GM21576 (cell line): Measurements from ENCODE around the gene NALCN.

Experiments used
- ATAC-seq: cut with Tn5 transposase; IDR thresholded peaks from one replicate; pipeline ENCODE4 v1.9.1; 2021; ENCODE audit warnings: mild to moderate bottlenecking, moderate library complexity; ENCODE audit not compliant: unreplicated experiment

Gene NALCN

DNA sequence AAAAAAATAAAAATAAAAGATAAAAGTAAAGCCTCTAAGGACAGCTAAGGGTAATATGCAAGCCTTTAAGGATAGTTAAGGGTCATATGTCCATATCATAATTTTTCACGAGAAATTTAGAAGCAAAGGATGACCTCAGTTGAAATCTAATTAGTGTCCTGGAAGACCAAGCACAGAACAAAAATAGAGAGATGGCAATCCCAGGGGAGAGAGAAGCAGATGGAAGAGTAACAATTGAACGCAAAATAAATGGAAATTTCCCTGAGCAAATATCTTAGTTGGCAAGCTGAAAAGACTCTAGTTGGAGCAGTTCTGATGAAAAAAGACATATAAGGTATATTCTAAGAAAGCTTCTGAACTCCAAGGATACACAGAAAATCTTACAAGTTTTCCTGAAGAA lies 275.4 kb downstream of the NALCN start:
- no peak for ATAC-seq

DNA sequence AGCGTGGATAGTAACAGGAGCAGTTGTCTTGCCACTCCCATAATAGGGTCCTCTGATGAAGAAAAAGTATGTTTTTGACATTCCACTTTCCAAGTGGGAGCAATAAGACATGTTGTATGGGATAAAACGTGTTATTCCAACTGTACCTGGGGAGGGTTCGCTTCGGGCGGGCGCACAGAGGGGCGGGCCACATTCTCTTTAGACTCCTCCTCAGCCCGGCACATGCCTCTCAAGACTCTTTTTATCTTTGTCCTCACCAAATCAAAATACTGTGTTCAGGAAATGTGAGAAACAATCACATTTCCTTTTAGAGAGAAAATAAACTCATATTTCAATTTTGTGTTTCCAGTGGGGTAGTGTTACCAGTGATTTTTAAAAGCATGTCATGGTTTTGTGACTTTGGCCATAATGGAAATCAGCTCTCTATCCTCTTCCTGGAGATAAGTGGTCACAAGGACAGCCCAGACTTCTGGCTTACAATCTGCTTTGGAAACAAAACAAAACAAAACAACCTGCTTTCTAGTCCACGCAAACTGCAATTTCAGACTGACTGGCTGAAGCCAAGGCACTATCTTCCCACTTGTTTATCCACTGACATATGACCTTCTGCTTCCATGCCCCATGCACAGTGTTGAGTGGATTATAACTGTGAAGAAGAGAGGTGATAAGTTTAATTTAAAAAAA lies 276.1 kb downstream of the NALCN start:
- ATAC-seq: no peak

DNA sequence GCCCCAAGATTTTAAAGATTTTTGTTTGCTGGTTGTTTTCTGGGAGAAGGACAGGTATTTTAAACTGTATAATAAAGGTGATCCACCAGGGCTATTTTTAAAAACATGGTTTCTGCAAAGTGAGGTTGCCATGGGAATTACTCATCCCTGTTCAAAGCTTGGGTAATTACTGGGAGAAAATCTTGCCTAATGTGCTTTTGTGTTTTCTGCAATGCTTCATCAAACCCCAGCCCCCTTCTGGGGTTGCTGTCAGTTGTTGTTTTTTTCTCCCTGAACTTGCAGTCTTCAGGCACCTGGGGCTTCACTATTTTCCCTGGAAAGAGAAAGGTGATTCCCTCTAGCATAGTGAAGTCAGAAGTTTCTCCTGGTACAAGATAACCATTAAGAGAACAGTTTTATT lies 277.2 kb downstream of the NALCN start:
- ATAC-seq: no peak

DNA sequence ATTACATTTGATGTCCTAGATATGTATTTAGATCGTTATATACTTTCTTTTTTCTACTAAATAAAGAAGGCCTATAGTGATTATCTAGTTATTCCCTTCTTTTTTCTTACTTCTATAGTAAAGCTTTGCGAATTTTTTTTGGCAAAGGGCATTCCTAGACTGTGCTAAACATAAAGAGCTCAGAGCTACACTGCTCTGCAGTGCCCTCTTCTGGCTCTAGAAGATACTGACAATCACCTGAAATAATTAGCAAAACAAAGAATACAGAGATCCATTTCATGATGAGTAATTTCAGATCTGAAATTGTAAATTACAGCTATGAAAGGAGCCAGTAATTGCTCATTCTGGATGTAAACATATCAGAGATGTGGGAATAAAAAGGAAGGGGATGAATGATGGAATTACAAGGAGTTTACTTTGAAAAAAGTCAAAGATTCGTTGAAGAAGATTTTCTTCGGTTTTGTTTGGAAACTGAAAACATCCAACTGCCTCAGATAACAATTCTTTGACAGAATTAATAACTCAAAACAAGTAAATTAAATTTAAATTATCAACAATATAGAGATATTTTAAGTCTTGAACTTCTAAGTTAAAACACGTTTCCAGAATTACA lies 288.5 kb downstream of the NALCN start:
- peak; percentile 91 for ATAC-seq

DNA sequence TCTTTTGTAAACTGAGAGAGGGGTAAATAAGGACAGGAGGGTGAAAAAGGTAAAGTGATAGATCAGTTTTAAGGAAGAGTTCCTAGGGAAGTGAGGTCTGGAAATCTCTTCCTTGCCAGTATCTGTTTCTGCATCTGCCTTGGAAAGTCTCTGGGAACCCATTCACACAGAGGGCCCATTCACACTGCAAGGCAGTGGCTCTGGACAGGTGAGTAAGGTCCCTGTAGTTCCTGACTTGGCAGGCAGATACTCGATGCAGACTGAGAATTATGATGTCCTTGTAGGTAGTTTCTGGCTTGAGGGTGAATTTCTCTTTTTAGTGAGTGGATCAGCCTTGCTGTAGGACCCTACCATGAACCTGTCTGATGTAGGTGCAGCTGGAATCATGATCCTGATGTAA lies 293.3 kb downstream of the NALCN start:
- no peak for ATAC-seq

DNA sequence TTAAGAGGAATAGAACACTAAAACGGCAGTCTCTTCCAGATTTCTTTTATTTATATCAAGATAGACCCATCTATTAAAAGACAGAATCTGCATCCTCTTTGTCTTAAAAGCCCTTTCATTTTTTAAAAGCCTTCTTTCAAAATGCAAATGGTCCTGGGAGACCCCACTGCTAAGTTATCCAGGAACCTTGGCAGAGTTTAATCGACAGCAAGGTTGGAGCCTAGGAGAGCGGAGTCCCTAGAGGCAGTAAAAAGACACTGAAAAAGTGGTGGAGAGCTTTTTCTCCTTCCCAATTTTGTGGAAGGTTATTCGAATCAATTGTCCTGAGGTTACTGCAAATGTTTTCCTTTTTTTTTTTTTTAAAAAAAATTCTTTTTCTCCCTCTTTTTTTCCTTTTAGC lies 294.7 kb downstream of the NALCN start:
- ATAC-seq: no peak

DNA sequence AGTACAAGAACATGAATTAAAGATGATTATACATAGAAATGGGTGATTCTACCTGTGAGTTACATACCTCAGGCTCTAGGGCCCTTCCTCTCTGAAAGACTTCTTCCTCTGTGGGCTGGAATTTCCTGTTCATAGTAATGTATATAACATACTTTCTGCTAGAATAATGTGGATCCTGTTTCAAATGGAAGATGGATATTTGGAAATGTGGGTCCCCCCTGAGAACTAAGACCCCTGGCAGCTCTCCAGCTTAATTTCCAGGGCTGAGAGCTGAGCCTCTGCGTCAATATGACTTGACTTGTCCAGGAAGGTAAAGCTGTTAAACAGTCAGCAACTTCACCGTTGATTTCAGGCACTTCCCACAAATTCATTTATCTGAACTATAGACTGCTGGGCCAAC lies 296.3 kb downstream of the NALCN start:
- no peak for ATAC-seq

DNA sequence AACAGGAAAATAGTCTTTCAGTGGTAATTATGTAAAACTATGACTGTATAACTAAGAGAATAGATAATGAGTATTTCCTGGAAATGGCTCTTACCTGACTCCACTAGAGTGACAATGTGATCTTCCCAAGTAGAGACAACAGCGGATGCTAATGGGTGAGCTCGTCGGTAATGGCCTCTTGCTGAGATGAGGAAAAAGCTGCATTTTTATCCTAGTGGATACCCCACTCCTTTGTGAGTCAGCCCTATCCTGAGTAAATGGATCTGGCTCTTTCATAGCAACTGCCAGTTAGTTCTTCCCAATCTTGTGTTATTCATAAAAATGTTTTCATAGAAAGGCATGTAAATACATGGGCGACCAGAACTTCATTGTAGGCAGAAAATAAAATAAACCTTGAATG lies 299.5 kb downstream of the NALCN start:
- no peak for ATAC-seq

DNA sequence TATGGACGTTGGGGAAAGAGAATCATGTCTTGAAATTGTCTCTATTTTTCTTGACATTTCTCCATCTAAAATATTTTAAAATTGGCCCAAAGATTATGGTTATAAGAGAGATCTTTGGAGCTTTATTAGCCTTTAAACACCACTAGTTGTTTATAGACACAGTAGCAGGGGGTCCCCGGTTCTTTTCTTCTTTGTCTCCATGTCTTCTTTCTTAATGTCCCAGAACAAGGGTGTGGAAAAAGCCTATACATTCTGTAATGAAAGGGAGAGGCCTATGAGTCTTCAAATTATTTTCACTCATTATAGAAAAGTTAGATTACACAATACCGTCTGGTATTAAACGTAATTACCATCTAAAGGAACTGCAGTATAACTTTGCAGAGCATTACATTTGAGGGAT lies 300.0 kb downstream of the NALCN start:
- ATAC-seq: no peak

DNA sequence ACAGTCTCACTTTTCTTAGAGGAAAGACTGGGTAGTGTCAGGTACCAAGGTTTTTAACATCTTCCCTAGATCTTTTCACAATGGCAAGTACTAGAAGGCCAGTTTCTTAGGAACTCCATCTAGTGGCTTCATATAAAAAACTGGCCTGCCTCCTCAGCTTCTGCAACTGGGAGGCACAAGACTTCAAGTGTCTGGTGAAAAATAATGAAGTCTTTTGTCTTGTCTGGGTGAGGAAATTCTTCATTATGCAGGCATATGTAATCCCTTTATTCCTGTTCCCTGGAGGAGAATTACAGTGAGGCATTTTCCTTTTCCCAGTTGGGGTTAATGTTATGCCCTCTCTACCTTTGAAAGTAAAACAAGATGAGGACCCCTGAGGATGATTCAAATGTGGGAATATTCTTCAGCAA lies 300.5 kb downstream of the NALCN start:
- ATAC-seq: no peak

DNA sequence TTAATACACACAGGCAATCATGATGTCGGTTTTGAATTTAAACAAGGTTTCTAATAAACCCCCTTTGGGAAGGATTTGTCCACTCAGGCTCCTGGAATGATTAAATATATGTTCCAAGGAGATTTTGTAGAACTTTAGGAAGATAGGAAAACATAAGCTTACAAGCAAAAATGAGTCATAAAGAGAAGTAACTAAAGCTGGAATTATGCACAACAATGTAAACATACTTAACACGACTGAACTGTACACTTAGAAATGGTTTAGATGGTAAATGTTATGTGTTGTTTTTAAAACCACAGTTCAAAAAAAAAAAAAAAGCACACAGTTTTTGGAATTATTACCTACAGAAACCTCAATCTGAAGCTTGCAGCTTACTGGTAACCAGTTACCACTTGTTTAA lies 304.4 kb downstream of the NALCN start:
- ATAC-seq: no peak

DNA sequence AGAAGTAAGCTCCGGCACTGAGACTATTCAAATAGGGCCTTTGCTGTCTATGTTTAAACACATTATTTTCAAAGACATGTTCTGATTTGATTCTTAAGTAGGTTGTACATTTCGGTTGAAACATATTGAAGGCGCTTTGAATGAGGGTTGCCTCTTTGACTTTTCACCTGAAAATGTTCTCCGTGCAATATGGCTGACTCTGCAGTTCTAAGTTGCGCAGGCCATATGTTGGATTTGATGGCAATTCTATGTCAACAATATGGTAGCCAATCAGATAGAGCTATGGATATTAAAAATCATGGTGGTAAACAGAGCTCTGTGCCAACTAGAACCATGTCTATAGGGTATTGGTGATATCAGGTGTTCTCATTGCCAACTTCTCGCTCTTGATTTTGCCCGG lies 307.3 kb downstream of the NALCN start:
- ATAC-seq: no peak

DNA sequence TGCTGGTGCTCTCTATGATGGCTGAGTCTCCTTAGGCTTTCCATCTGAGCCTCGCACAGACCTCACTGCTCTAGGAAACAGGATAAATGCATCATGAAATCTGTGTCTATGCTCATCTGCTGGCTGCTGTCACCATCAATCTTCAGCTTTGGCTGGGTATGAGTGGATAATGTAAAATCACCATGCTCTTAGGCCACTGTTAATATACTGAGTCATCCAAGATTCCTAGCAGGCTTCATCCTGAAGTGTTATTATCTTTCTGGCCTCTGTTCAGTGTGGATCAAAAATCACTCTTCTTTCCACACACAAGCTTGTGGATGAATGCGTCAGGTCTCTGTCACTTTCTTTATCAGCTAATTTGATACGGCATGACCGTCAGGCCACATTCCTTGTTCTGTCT lies 317.4 kb downstream of the NALCN start:
- ATAC-seq: no peak

DNA sequence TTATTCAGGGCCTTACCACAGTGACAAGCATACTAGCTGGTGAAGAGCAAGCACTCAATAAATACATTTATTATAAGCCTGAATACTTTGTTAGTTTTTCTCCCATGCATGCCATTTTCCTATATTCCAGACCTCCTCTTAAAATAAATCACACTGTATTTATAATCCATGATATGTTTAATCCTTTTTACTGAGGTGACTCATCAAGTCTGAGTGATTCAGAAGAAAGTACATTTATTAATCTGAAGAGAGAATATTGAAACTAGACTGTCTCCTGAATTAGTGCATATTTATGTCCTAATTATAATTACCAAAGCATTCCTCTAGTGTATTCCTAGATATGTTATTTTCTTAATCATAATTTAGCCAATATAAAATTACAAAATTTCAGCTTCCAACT lies 323.3 kb downstream of the NALCN start:
- no peak for ATAC-seq

DNA sequence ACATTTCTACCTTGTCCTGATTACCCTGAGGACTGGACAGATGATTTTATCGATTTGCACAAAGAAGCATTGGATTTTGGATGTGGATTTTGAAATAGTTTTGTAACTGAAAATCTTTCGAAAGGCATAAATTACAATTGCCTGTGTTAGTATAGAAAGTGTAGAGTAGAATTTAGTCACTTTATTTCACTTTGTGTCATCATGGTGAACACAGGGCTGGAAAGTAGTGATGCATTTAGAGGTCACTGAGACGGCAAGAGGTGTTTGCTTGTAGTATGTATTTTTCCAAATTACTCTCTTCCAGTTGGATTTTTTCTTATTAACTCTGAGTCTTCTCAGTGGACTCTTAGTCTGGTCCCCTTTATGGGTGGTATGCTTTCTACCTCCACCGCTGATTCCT lies 326.0 kb downstream of the NALCN start:
- ATAC-seq: no peak

DNA sequence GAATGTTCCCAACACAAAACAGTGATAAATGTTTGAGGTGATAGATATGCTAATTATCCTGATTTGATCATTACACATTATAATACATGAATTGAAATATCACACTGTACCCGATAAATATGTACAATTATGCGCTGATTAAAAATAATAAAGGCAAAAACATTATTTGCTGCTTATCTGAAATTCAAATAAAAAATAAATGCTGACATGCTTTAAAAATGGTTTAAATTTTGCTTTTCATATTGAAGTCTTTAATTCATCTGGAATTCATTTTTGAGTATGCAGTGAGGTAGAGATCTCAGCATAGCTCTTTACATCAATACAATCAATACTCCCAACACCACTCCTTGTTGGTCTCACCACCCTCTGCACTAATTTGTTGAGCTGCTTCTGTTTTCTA lies 330.8 kb downstream of the NALCN start:
- no peak for ATAC-seq

DNA sequence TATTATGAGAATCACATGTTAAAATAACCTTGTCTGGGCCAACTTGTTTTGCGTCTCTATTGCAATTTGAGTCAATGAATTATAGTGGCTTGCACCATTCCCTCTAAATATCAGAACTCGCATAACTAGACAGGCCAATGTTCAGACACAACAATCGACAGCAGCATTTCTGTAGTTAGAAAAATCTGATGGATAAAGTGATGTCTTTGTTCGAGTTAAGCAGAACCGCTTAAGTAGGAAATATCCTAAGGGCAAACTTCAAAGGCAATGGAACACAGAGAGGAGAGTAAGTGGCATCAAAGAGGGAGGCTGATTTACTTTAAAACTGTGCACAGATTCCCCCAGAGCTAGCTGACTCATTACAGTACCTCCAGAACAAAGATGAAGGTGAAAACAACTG lies 333.9 kb downstream of the NALCN start:
- ATAC-seq: no peak

DNA sequence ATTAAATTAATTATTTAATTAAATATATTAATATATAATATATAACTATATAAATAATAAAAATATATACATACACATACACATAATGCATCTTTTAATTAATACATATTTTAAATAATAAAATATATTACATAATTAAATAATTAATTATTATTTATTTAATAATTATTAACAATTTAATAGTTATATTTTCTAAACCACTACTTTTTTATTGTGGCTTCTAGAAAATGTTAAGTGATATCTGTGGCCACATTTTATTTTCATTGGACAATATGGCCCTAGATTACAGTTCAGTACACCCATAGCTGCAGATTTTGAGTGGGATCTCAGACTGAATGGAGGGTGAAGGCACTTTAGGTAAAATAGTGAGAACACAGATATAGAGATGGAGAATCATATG lies 335.7 kb downstream of the NALCN start:
- no peak for ATAC-seq

DNA sequence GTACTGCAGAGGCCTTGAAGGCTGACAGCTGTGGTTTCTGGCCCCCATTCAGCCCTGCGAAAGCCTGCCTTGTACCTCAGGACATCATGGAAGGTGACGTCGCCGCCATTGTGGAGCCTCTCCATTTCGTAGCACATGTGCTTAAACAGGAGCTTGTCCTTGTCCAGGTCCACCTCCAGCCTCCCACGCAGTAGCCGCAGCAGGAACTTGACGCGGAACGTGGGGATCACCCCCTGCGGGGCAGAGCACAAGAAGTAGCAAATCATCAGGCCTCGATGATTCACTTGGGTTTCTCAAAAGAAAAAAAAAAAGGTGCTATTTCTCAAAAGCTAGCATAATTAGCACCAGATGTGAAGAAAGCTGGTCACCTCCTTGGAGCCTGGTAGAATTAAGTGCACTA lies 351.0 kb downstream of the NALCN start:
- ATAC-seq: no peak

DNA sequence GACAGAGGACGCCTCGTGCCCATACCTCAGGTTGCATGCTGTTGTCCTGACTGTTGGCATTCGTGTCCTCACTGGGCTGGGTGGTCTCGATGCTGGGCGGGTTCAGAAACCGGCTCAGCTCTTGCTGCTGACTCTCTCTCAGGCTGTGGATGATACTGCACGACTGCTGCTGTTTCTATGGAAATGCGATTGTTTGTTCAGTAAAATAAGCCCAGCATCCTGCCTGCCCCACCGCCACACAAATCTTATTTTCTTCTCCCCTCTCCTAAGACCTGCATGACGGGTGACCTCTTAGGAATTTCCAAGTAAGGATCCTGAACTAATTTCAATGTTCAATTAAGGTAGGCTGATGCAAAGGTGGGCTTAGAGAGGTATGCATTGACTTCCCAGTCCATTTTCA lies 356.5 kb downstream of the NALCN start:
- ATAC-seq: no peak

DNA sequence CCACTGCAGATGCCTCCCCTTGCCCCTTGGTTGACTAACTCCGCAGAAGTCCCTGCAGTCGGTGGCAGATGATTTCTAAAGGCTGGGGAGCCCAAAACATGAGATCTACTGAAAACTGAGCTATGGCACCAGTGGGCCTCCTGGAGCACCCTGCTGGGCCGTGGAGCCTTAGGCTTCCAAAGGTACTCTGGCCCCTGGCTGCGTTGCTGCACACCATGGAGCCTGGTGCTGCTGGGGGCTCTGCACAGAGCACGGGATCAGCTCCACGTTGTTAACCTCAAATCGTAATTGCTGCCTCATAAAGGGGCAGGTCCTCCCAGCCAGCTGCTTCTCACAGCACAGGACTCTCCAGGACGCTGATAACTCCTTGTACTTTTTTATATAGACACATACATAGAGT lies 357.5 kb downstream of the NALCN start:
- ATAC-seq: no peak

DNA sequence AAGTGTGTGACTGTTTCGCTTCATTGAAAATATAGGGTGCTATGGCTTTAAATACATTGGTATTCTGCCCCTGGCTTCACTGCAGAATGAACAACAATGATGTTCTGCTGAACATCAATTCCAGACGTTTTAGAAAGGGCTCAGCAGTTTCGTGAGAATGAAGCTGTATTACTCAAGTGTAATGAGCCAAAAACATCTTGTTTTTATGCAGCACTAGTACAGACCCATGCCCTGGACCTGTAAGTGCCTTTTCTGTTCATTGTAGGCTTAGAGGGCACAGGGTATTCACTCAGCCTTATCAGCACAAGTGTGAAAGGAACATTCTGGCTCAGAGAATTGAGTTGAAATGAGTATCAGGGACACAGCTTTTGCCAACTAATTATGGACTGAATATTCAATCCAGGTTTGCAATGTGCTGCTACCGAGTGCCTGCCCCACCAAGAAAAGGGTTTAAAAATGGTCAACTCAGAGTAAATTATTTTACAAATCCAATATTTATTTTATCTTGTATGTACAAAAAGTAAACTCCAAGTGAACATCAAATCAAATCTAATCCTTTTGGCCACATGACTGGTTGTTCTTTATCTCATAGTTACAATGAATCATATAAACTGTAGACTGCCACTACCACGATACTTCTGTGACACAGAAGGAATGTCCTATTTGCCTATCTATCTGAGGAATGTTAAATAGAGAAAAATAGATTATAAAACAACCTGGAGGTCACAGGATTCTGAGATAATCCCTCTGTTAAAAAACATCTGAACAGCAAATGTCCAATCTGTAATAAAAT lies 362.8 kb downstream of the NALCN start:
- no peak for ATAC-seq
